Ishikawa (cell line): ENCODE data around the gene NOL4L.

ENCODE experiments used
- CREB1 ChIP-seq: IDR thresholded peaks from 2 replicates; pipeline ENCODE4 v1.6.1; 2012; ENCODE audit warnings: low read depth
- EP300 ChIP-seq: IDR thresholded peaks from 2 replicates; pipeline ENCODE4 v1.6.1; 2012; ENCODE audit warnings: borderline replicate concordance
- TAF1 ChIP-seq: IDR thresholded peaks from 2 replicates; pipeline ENCODE4 v1.6.1; 2012; ENCODE audit warnings: low read depth, mild to moderate bottlenecking
- TF ChIP-seq, protein P1 (sequence below): IDR thresholded peaks from 2 replicates; pipeline ENCODE4 v1.6.1; 2012; ENCODE audit warnings: low read depth, mild to moderate bottlenecking

GRCh38 chr20:32588040-32588439, 2.9 kb upstream of the NOL4L start:
- TF ChIP-seq EP300 (no peak), CREB1 (no peak), TAF1 (no peak)
- TF ChIP-seq, protein P1, sequence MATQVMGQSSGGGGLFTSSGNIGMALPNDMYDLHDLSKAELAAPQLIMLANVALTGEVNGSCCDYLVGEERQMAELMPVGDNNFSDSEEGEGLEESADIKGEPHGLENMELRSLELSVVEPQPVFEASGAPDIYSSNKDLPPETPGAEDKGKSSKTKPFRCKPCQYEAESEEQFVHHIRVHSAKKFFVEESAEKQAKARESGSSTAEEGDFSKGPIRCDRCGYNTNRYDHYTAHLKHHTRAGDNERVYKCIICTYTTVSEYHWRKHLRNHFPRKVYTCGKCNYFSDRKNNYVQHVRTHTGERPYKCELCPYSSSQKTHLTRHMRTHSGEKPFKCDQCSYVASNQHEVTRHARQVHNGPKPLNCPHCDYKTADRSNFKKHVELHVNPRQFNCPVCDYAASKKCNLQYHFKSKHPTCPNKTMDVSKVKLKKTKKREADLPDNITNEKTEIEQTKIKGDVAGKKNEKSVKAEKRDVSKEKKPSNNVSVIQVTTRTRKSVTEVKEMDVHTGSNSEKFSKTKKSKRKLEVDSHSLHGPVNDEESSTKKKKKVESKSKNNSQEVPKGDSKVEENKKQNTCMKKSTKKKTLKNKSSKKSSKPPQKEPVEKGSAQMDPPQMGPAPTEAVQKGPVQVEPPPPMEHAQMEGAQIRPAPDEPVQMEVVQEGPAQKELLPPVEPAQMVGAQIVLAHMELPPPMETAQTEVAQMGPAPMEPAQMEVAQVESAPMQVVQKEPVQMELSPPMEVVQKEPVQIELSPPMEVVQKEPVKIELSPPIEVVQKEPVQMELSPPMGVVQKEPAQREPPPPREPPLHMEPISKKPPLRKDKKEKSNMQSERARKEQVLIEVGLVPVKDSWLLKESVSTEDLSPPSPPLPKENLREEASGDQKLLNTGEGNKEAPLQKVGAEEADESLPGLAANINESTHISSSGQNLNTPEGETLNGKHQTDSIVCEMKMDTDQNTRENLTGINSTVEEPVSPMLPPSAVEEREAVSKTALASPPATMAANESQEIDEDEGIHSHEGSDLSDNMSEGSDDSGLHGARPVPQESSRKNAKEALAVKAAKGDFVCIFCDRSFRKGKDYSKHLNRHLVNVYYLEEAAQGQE = no peak
